HG03460 (cell line): ENCODE results near the gene PITPNC1.
"Not testable (repeated sequence)": the region's sequence is repeated elsewhere in the genome, so short reads cannot be mapped to it uniquely, and the experiment has no call there.

ENCODE experiments used
- ATAC-seq: cut with Tn5 transposase; IDR thresholded peaks from one replicate; pipeline ENCODE4 v1.9.1; 2021; ENCODE audit not compliant: unreplicated experiment

Gene PITPNC1

DNA sequence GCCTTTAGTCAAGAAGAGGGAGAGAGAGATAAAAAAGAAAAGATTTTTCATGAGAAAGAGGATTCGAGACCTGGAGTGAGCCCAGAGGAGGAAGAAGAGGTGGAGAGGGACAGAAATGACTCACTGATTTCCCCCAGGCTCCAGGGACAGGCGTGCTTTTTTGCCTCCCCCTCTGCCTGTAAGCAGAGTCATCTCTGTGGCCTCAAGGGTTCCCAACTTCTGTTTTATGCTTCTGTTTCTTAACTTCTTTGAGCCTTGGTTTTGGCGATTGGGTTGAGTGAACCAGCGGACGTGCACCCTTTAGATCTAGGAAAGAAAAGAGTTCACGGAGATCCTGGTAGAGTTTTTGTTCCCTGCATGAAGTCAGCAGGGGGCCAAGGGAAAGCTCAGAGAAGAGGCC is 192.8 kb downstream of the PITPNC1 start:
- no peak for ATAC-seq

DNA sequence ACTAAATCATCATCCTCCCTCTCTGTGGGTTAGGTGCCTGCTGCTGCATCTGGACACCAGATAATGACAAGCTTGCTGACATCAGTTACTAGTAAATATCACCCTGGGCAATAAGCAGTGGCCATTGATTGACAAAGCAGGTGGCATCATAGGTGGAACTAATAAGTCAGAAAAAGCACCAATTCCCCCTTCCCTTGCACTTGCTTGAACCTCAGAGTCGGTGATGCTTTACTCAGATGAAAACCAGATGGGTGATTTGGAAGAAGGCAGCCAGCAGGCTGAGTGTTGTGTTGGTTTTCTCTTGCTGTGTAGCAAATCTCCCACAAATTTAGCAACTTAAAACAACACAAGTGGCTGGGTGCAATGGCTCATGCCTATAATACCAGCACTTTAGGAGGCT is 193.7 kb downstream of the PITPNC1 start:
- no peak for ATAC-seq

DNA sequence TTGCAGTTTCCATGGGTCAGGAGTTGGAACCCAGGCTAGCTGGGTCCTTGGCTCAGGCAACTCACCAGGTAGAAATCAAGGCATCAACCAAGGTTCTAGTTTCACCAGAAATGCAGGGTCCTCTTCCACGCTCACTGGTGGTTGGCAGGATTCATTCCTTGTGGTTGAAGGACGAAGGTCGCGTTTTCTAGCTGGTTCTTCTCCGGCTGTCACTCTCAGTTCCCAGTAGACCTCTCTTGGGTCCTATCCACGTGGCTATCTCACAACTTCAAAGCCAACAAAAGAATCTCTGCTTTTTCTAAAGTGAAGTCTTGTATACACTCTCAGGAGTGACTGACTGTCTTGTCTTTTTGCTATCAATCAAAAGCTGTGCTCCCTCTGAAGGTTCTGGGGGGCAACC is 194.4 kb downstream of the PITPNC1 start:
- no peak for ATAC-seq

DNA sequence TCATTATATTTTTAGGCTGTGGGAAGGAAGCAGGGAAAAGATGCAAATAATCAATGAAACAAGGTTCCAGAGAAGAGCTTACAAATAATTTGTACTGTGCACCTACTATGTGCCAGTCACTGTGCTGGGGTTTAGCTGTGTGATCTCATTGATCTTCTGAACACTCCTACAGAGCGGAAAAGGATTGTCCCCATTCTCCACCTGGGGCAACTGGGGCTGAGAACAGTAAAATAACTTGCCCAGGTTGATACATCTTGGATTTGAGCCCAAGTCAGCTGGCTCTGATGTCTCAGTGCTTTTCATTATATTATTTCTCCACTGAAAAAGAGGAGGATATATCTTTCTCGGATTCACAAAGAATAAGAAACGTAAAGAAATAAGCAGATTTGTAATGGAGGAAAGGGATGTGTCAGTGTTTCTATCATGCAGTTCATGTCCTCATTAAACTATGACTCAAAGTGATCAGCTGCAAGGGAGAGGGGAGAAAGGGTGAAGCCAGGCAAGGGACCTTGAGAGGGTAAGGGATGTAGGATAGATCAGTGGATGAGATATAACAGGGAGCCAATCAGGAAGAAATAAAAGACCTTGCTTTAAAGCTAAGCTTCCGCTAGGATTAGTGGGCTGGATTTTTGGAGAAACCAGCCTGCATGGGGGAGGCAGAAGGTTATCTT is 197.0 kb downstream of the PITPNC1 start:
- ATAC-seq: no peak

DNA sequence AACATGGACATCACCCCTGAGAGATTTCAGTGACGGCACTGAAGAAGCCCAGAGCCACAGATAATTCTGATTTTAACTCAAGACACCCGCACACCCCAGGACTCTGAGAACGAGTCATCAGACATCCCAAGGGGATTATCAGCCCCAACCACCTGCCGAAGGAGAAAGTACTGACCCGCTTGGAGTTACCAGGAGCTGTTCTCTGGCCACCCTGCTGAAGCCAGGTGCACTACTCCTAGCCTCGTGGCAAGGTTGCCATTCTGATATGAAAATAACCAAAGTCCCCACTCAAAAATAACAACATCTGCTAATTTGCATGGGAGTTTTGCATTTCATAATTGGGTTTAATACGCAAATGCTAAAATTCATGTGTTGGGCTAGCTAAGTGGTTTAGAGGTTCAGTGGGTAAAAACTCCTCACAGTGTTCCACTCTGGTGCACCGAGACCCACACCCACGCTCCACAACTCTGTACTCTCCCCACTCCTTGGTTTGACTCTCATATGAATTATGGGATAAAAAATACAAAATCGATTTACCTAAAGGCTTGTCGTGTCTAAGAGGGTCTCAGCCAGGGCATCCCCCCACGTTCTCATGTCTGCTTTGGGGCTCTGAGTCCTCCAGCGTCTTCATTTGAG is 197.7 kb downstream of the PITPNC1 start:
- ATAC-seq: no peak

DNA sequence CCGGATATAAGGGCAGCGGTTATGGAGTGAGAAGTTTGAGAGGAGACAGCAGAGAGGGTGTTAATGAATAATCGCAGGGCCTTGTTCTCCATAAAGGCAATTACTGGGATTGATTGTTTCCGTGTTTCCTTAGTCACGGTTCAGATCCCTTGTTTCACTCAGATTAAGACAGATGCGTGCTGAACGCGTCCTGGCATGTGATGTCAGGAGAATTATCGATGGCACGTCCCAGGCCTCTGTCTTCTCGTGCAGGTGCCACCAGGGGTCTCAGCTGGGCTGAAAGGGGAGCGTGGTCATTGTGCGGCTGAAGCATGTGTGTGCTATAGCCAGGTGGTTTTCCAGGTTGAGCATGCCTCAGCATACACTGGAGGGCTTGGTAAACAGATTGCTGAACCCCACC is 198.2 kb downstream of the PITPNC1 start:
- no peak for ATAC-seq

DNA sequence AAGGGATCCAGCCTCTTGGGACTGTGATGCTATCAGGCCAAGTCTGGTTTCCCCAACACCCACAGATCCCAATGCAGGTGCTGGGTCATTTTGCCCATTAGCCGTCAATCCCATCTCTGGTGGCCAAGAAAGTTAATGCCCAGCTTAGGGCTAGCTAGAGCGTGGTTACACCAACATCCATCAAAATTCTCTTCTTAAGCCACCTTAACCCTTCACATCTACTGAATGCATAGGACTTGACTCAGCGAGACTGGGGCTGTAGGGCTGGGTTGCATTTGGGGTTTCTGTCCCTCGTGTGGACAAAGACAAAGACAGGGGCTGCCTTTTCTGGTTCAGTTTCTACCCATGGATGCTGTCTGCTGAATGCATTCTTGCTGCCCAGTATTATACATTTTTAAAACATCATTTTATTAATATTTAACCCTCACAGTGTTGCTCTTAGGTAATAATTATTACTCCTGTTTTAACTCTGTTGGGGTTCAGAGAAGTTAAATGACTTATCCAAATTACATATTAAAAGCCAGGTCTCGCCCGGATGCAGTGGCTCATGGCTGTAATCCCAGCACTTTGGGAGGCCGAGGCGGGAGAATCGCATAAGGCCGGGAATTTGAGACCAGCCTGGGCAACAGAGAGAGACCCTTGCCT is 199.5 kb downstream of the PITPNC1 start:
- no peak for ATAC-seq

DNA sequence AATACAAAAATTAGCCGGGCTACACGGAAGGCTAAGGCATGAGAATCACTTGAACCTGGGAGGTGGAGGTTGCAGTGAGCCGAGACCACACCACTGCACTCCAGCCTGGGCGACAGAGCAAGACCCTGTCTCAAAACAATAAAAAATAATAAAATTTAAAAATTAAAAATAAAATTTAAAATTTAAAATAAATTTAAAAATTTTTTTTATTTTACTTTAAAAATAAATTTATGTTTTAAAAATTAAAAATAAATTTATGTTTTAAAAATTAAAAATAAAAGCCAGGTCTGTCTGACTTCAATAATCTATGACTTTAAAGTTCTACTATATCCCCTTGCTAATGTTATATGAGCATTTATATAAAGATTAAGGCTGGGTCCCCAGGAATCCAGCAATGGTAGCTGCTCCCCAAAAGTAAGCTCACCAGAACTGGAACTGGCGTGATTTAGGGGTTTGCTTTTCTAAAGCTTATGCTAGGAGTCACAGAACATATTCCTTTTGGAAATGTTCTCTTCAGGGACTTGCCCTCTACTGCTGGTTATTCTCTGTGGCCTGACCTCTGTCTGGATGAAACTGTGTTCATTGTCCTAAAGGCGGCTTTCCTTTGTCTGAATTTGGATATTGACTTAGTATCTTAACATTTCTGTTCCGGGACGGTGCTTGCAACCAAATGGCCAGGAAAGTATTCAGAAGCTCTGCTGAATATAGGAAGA is 200.5 kb downstream of the PITPNC1 start:
- no peak for ATAC-seq

DNA sequence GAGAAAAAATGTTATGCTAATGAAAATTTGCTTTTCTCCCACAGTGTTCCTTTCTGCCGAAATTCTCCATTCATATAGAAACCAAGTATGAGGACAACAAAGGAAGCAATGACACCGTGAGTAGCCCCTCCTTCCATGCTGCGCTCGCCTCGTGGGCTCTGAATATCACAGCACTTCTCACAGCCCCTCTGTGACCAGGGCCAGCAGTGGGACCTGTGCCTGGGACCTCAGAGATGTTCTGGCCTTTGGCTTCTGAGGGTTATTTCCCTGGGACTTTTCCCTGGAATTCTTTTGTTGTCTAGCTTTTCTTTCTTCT is 201.0 kb downstream of the PITPNC1 start:
- no peak for ATAC-seq

DNA sequence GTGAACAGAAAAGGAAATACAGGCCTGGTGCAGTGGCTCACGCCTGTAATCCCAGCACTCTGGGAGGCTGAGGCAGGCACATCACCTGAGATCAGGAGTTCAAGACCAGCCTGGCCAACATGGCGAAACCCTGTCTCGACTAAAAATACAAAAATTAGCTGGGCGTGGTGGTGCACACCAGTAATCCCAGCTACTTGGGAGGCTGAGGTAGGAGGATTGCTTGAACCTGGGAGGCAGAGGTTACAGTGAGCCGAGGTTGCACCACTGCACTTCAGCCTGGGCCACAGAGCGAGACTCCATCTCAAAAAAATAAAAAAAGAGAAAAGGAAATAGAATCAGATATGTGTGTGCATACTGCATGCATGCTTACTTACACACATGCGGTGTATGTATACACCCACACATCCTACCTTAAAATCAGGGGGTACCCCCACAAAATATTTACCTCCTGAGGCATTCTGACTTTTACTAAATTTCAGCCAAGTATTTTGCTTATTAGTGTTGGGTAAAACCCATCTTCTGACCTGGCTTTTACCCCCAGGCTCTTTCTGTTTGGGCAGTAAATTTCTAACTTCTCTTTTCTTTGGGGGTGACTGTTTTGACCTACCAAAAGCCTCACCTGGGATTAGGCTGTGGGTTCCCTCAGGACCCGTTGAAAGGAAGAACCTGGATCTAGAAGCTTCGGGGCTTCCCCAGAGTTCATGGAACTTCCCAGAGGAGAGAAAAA is 201.8 kb downstream of the PITPNC1 start:
- ATAC-seq: not testable (repeated sequence)

DNA sequence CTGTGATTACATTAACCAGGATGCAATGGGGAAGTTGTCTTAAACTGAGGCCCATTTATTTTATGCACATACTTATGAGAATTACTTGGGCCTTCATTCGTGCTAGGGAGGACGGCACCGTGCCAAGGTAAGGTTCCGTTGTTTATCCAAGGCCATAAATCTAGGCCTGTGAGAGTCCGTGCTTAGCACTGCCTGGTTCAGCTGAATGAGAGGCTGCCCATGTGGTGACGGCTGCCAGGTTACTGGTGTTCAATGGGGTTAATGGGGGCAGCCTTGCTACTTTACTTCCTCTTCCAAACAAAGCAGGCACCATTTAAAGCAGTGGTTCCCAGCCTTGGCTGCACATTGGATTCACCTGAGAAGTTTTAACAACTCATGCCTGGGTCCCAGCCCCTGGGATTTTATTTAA is 205.6 kb downstream of the PITPNC1 start:
- ATAC-seq: no peak

DNA sequence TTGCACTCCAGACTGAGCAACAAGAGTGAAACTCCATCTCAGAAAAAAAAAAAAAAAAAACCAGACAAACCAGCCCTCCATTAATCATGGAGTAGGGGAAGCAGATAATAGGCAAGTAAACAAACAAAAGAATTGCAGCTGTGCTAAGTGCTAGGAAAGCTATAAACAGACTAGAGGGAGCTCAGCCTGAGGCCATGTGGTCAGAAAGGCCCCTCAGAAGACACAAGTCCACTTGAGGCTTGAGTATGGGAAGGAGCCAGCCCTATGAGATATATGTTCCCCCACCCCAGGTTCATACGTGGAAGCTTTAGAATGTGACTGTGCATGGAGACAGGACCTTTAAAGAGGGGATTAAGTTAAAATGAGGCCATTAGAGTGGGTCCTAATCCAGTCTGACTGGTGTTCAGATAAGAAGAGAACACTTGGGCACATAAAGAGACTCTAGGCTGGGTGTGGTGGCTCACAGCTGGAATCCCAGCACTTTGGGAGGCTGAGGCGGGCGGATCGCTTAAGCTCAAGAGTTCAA is 208.1 kb downstream of the PITPNC1 start:
- ATAC-seq: no peak

DNA sequence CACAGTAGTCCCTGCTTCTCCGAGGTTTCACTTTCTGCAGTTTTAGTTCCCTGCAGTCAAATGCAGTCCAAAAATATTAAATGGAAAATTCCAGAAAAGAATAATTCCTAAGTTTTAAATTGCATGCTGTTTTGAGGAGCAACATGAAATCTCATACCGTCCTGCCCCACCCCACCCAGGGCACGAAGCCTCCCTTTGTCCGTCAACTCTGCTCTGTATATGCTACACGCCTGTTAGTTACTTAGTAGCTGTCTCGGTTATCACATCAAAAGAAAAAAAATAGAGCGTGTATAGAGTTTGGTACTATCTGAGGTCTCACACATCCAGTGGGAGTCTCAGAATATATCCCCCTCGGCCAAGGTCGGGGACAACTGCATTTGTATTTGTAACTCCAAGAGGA is 211.2 kb downstream of the PITPNC1 start:
- ATAC-seq: no peak

DNA sequence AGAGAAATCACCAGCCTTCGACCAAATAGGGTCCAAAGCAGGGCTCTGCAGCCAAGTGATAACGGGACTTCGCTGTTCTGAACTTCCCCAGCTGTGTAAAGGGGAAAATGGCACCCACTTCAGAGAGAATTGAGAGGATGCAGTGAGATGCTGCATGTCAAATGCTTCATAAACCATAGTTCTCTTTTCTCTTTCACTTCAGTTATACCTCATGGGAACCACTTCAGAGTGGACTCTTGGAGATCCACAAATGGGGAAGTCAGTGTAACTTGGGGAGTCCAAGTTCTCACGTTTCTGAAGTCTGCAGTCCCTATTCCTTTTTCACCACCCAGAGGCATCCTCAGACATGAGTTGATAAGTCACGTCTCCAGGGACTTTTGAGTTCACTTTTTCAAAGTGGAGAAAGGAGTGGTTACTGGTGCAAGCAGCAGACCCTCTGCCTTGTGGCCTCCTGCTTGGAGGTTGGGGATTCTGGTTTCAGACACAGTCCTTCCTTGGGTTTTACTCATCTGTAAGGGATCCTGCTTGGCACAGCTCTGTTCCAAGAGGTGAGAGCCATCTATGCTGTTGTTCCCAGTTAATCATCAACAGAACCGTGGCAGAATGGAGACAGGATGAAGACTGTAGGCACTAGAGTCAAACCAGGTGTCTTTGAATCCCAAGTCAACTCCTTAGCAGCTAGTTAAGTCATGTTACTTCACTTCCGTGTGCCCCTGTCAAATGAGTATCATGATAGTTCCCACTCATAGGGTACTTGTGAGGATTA is 217.2 kb downstream of the PITPNC1 start:
- ATAC-seq: no peak

DNA sequence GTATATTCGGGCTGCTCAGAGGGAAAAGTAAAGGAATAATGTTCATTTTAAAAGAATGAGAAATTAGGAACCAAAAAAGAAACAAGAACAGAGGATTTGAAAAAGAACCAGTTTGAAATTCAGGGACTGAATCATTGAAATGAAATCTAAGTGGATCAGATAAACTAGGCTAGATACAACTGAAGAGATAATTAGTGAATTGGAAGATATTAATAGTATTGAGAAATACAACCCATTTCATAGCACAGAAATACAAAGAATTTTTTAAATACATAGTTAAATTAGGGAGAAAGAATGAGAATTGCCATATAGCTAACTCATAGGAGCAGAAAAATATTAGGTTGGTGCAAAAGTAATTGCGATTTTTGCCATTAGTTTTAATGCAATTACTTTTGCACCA is 223.3 kb downstream of the PITPNC1 start:
- ATAC-seq: no peak

DNA sequence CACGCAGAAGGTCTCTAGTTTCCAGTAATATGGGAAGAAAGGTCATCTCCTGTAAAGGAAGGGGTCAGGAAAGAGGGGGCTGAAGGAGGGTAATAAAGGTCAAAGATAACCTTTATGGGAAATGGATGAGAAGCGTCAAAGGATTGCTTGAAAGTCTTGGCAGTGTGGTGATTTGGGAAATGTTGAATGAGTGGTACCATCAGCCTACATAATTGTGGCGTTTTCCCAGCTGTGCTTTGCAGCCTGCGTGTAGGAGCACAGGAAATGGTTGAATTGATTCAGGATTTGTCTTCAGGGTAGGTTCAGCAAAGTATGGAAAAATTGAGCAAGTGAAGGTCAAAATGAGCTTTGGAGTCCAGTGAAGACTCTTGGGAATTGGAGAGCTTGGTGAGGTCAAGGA is 224.8 kb downstream of the PITPNC1 start:
- no peak for ATAC-seq

DNA sequence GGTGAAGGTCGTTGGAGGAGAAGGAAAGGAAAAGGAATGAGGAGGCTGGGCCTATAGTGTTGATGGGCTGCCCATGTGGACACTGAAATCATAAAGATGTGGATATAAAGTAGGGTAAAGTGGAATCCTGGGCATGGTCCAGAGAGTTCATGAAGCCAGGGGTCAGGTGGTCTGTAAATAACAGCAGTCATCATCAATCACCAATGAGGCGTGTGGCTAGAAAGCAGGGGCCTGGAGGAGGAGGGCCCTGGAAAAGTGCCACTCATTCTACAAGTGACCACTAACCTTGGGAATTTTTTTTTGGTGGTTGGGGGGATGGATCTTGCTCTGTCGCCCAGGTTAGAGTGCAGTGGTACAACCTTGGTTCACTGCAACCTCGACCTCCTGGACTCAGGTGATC is 225.4 kb downstream of the PITPNC1 start:
- no peak for ATAC-seq

DNA sequence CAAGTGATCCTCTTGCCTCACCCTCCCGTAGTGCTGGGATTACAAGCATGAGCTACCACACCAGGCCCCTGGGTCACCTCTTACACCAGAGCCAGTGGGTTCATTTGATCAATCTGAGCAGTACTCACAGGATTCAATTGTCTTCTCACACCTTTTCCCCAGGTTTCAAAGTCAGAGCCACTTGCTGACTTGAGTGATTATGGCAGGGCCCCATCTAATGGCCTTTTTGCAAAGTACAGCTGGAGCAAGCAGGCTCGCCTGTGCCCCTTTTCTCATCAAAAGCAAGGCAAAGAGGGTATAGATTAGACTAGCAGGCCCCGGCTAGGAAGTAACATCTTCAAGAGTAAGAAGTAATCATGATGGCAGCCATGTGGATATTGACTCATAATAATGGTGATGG is 225.9 kb downstream of the PITPNC1 start:
- ATAC-seq: no peak

DNA sequence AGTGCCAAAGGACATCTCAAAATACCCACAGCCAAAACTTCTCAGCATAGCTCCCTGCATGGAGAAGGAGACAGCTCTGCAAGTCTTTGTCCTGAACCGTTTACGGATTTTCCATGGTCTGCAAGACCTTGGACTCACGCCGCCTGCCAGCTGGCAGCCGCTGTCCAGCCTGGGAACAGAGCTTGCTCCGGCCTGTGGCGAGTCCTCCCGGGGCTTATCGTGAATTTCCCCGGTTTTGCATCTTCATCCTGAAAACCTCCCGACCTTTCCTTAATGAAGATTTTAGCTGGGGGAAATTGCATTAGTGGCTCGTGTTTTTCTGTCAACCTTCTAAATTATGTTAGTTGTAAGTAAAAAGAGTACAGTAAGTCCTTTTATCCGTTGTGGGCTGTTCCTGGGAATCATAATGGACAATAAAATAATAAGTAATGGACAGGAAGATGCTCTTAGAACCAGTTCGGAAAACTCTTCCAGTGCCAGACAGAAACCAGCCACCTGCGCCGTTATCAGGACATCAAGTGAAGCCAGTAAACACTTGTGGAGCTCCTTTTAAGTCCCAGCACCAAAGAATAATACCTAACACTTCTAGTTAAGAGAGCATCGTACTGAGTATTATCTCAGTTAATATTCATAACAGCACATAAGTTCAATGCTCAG is 228.3 kb downstream of the PITPNC1 start:
- no peak for ATAC-seq

DNA sequence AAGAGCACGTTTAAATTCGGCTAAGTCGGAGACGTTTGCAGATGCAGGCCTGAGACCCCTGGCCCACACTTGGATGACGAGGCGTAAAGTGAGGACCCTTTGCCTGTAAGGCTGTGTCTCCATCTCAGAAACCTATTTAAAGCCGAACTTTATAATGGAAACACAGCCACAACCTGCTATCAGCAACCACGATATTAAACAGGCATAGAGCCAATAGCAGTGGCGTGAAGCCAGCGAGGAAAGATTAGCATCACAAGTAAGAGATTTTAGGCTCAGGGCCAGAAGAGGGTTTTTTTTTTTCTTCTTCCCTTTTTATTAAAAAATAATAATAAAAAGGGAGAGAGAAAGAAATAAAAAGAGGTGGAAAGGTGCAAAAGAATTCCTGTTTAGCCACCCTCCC is 229.4 kb downstream of the PITPNC1 start:
- ATAC-seq: no peak
